Ishikawa (cell line): ENCODE data around the gene ARHGAP26.

Experiments used
- CEBPB ChIP-seq: IDR thresholded peaks from 2 replicates; pipeline ENCODE4 v1.6.1; 2012
- CREB1 ChIP-seq: IDR thresholded peaks from 2 replicates; pipeline ENCODE4 v1.6.1; 2012; ENCODE audit warnings: low read depth
- EGR1 ChIP-seq: IDR thresholded peaks from 2 replicates; pipeline ENCODE4 v1.6.1; 2012
- EP300 ChIP-seq: IDR thresholded peaks from 2 replicates; pipeline ENCODE4 v1.6.1; 2012; ENCODE audit warnings: borderline replicate concordance
- FOXM1 ChIP-seq: IDR thresholded peaks from 2 replicates; pipeline ENCODE4 v1.6.1; 2012; ENCODE audit warnings: low read depth, borderline replicate concordance
- NFIC ChIP-seq: IDR thresholded peaks from 2 replicates; pipeline ENCODE4 v1.6.1; 2012
- RAD21 ChIP-seq: IDR thresholded peaks from 2 replicates; pipeline ENCODE4 v1.6.1; 2012; ENCODE audit warnings: low read depth
- REST ChIP-seq: IDR thresholded peaks from 2 replicates; pipeline ENCODE4 v1.6.1; 2012; ENCODE audit warnings: low read depth, mild to moderate bottlenecking
- TAF1 ChIP-seq: IDR thresholded peaks from 2 replicates; pipeline ENCODE4 v1.6.1; 2012; ENCODE audit warnings: low read depth, mild to moderate bottlenecking
- TCF12 ChIP-seq: IDR thresholded peaks from 2 replicates; pipeline ENCODE4 v1.6.1; 2012; ENCODE audit warnings: low read depth
- TEAD4 ChIP-seq: IDR thresholded peaks from 2 replicates; pipeline ENCODE4 v1.6.1; 2012
- YY1 ChIP-seq: IDR thresholded peaks from 2 replicates; pipeline ENCODE4 v1.6.1; 2012; ENCODE audit warnings: low read depth
- ZBTB7A ChIP-seq: IDR thresholded peaks from 2 replicates; pipeline ENCODE4 v1.6.1; 2012; ENCODE audit warnings: low read depth
- TF ChIP-seq, protein P1 (sequence below): IDR thresholded peaks from 2 replicates; pipeline ENCODE4 v1.6.1; 2012
- TF ChIP-seq, protein P2 (sequence below): IDR thresholded peaks from 2 replicates; pipeline ENCODE4 v1.6.1; 2012

ARHGAP26 gene

GRCh38 chr5:143162810-143163209 lies 392.6 kb downstream of the ARHGAP26 start:
- TF ChIP-seq EP300 (no peak), REST (no peak), TEAD4 (no peak), EGR1 (no peak), RAD21 (no peak), YY1 (no peak), TAF1 (no peak), CREB1 (no peak), FOXM1 (no peak)
- TF ChIP-seq, protein P1, sequence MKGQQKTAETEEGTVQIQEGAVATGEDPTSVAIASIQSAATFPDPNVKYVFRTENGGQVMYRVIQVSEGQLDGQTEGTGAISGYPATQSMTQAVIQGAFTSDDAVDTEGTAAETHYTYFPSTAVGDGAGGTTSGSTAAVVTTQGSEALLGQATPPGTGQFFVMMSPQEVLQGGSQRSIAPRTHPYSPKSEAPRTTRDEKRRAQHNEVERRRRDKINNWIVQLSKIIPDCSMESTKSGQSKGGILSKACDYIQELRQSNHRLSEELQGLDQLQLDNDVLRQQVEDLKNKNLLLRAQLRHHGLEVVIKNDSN = no peak

- no peak for TF ChIP-seq CREB1
- no peak for TF ChIP-seq REST
- TF ChIP-seq YY1 = no peak
- TF ChIP-seq FOXM1 = no peak
- TF ChIP-seq TCF12 = no peak
- TF ChIP-seq, protein P1 = no peak
- TF ChIP-seq ZBTB7A = no peak
- TF ChIP-seq TEAD4 = no peak
- TF ChIP-seq CEBPB = no peak
These were observed 394.4 kb downstream of the ARHGAP26 start for GRCh38 chr5:143164557-143164956.

- TF ChIP-seq RAD21 (no peak), EGR1 (no peak), REST (no peak), CREB1 (no peak), TCF12 (no peak), FOXM1 (no peak), YY1 (no peak), CEBPB (no peak), NFIC (no peak), TAF1 (no peak), EP300 (no peak), ZBTB7A (no peak)
- TF ChIP-seq, protein P2, sequence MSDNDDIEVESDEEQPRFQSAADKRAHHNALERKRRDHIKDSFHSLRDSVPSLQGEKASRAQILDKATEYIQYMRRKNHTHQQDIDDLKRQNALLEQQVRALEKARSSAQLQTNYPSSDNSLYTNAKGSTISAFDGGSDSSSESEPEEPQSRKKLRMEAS = no peak
These were observed 395.1 kb downstream of the ARHGAP26 start for GRCh38 chr5:143165049-143165880.

- no peak for TF ChIP-seq ZBTB7A
- no peak for TF ChIP-seq RAD21
- TF ChIP-seq NFIC = no peak
- no peak for TF ChIP-seq TEAD4
- TF ChIP-seq, protein P1 = no peak
- no peak for TF ChIP-seq EP300
These were observed 395.9 kb downstream of the ARHGAP26 start for GRCh38 chr5:143166090-143166489.
